CD8-positive, alpha-beta memory T cell (primary cell): Measurements from ENCODE around the gene SCN11A. TPM values are rescaled to one million over a fixed set of nuclear protein-coding genes. Genes with fewer than 3 reads are reported as not detected.

Experiments
- CTCF ChIA-PET: fragments of 350-600 bp; sonication (Branson Sonifier 250); formaldehyde crosslinking; loops from one replicate; lab custom pipeline; 2021; ENCODE audit warnings: antibody characterized with exemption; lab: Charles Lee
- POLR2A ChIA-PET: fragments of 350-600 bp; sonication (Branson Sonifier 250); formaldehyde crosslinking; loops from one replicate; lab custom pipeline; 2021; ENCODE audit warnings: antibody characterized with exemption; lab: Charles Lee
- DNase-seq, 5 donors: peaks; one replicate each; pipeline versions ENCODE4 v3.0.0 to v3.0.0-alpha.2; 2020 to 2022; ENCODE audit warnings: mixed read lengths in 1 of 5
- H3K27ac ChIP-seq: one replicate; pipeline ENCODE4 v1.7.0; 2013; ENCODE audit warnings: low read depth, mild to moderate bottlenecking, low read length, moderate library complexity
- H3K27me3 ChIP-seq: 2 replicates; pipeline ENCODE4 v1.7.0; 2013; ENCODE audit warnings: low read length, mild to moderate bottlenecking; ENCODE audit not compliant: insufficient read depth, poor library complexity, severe bottlenecking
- H3K36me3 ChIP-seq: 2 replicates; pipeline ENCODE4 v1.7.0; 2013; ENCODE audit warnings: mild to moderate bottlenecking, low read length, moderate library complexity; ENCODE audit not compliant: insufficient read depth
- H3K4me1 ChIP-seq: 2 replicates; pipeline ENCODE4 v1.7.0; 2013; ENCODE audit warnings: mild to moderate bottlenecking, low read length, moderate library complexity; ENCODE audit not compliant: insufficient read depth
- H3K4me3 ChIP-seq: 2 replicates; pipeline ENCODE4 v1.7.0; 2013; ENCODE audit warnings: mild to moderate bottlenecking, low read length
- H3K9me3 ChIP-seq: 2 replicates; pipeline ENCODE4 v1.7.0; 2013; ENCODE audit warnings: mild to moderate bottlenecking, low read length
- H3K27ac Mint-ChIP-seq, 8 donors: one replicate each; pipeline ENCODE4 v1.8.0; 2020 to 2021; ENCODE audit warnings: mixed read lengths in 8 of 8, mild to moderate bottlenecking in 6 of 8, inconsistent platforms in 3 of 8, moderate library complexity in 3 of 8
- H3K27me3 Mint-ChIP-seq, 2 donors: one replicate each; pipeline ENCODE4 v1.8.0; 2020 to 2021; ENCODE audit warnings: mixed read lengths in 2 of 2, mild to moderate bottlenecking in 1 of 2, moderate library complexity in 1 of 2
- H3K36me3 Mint-ChIP-seq, 3 donors: one replicate each; pipeline ENCODE4 v1.8.0; 2020 to 2021; ENCODE audit warnings: mixed read lengths in 3 of 3, inconsistent platforms in 1 of 3, mild to moderate bottlenecking in 1 of 3
- H3K4me1 Mint-ChIP-seq, 3 donors: one replicate each; pipeline ENCODE4 v1.8.0; 2020 to 2021; ENCODE audit warnings: mixed read lengths in 3 of 3, inconsistent platforms in 1 of 3, mild to moderate bottlenecking in 1 of 3
- H3K4me3 Mint-ChIP-seq, 7 donors: one replicate each; pipeline ENCODE4 v1.8.0; 2020 to 2021; ENCODE audit warnings: mixed read lengths in 7 of 7, mild to moderate bottlenecking in 6 of 7, moderate library complexity in 4 of 7, inconsistent platforms in 2 of 7
- H3K9me3 Mint-ChIP-seq, 5 donors: one replicate each; pipeline ENCODE4 v1.8.0; 2020 to 2022; ENCODE audit warnings: mixed read lengths in 5 of 5, mild to moderate bottlenecking in 3 of 5, moderate library complexity in 2 of 5, inconsistent platforms in 1 of 5
- polyA plus RNA-seq: library from polyadenylated mRNA; unstranded; fragments of 300-500 nt; fragmentation: Illumina TruSeq; gene quantifications from one replicate; pipeline ENCODE4 v1.2.3, GENCODE V29; 2021
- total RNA-seq, 2 experiments: library from RNA; stranded (reverse); gene quantifications; one replicate each; pipeline ENCODE4 v1.2.3, GENCODE V29; 2021

The SCN11A gene
- total and polyA plus RNA-seq, 3 experiments from 2014 or later, result 0.07 to 0.09 TPM; not detected in 1

DNA sequence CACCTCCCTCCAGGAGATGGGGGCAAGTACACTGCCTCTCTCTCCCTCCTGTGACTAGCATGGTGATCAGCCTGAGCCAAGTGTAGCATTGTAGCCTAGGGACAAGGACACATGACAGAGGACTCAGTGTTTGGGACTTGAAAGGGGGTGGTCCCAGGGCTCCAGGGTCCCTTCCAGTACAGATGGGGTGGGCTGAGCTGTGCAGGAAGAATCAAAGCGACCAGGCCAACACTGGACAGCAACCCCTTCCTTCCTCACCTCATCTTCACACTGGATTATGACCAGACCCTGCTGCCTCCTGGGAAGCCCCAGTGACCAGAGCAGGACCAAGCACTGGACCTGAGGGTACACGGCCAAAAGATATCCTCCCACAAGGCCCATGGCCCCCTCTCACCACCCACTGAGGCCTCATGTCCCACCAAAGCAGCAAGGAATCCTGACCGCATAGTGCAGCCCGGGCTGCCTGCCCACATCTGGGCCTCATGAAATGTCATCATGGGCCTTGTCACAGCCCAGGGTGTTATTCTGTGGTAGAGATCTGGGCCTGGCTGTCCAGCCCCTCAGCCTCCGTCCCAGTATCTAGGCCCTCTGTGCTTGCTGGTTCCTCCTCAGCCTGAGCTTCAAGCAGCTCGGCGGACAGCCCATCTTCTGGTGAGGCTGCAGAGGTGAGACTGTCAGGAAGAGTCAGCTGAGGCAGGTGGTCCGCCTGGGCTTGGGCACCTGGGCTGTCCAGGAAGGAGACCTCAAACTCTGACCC, 46.1 kb upstream of the SCN11A start:
- Histone ChIP-seq H3K36me3 (peaks cover 26% of the 10 kb centered on the region), H3K4me3 (no peak overlapping the region), H3K4me1 (no peaks in the 10 kb centered on the region), H3K9me3 (no peaks in the 10 kb centered on the region), H3K27me3 (no peaks in the 10 kb centered on the region), H3K27ac (no peak overlapping the region)
- peaks cover 0 to 68% (median 22%) of the 10 kb centered on the region in 3 donors for H3K36me3 Mint-ChIP-seq
- no peak for DNase-seq
- H3K27me3 Mint-ChIP-seq, result no peaks in the 10 kb centered on the region
- POLR2A ChIA-PET, result no interaction called here
- CTCF ChIA-PET, result interaction anchor here (1.1 to 4.8 kb wide), 3 partner anchors 8 to 193 kb away, joined by 3 to 15 read pairs (median 3); no protein-coding TSS in a partner anchor
- peaks cover 9 to 18% (median 10%) of the 10 kb centered on the region in 3 donors for H3K4me1 Mint-ChIP-seq
- H3K27ac Mint-ChIP-seq, result peak overlapping the region in 4 of 8 donors; percentile 42 to 60 (median 57)
- H3K9me3 Mint-ChIP-seq, result no peaks in the 10 kb centered on the region
- no peak overlapping the region for H3K4me3 Mint-ChIP-seq

DNA sequence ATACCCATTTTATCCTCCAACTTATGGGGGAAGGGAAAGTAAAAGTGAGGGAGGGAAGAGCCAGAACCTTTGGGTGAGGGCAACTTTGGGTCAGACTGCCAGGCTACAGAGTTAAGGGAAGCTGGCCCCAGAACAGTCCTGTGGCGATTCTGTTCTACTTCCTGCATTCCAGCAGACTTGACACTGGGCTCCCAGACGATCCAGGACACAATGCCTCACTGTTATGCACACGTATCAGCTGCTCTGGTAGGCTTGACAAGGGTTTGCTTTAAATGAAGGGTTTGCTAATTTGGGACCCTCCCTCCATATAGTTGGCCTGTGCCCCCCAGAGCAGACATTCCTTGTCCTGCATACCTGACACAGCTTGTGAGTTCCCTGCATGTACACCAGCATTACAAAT, 45.0 kb upstream of the SCN11A start:
- POLR2A ChIA-PET, result no interaction called here
- no peaks in the 10 kb centered on the region for H3K4me1 ChIP-seq
- peaks cover 3 to 8% (median 5%) of the 10 kb centered on the region in 3 donors for H3K4me1 Mint-ChIP-seq
- H3K4me3 ChIP-seq, result no peak overlapping the region
- peaks cover 28% of the 10 kb centered on the region for H3K36me3 ChIP-seq
- no peak overlapping the region for H3K27ac ChIP-seq
- CTCF ChIA-PET, result interaction anchor here (1.1 to 4.8 kb wide), 3 partner anchors 9 to 194 kb away, joined by 3 to 15 read pairs (median 3); no protein-coding TSS in a partner anchor
- no peaks in the 10 kb centered on the region for H3K9me3 ChIP-seq
- H3K36me3 Mint-ChIP-seq, result peaks cover 0 to 79% (median 28%) of the 10 kb centered on the region in 3 donors
- no peaks in the 10 kb centered on the region for H3K27me3 Mint-ChIP-seq
- no peak overlapping the region for H3K4me3 Mint-ChIP-seq
- H3K9me3 Mint-ChIP-seq, result no peaks in the 10 kb centered on the region
- peak overlapping the region in 2 of 8 donors; percentile 15 to 58 for H3K27ac Mint-ChIP-seq
- no peaks in the 10 kb centered on the region for H3K27me3 ChIP-seq
- no peak for DNase-seq

DNA sequence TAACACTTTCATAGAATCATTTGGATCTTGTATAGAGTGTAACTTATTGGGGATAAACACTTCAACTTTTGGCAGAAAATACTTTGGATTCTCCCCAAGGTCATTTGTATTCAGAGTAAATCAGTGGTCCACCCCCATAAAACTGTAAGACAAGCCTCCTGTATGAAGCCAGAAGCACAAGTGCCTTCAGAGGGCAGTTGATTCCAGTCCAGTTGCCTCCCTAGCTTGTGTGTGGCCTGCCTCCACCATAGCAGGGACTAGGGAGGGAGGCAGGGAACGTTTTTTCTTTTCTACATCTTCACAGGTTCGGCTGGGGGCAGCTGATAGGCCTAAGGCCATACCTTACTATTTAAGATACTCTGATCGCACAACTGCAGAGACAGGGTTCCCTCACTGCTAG, 44.0 kb upstream of the SCN11A start:
- Mint-ChIP-seq H3K27ac (peak overlapping the region in 2 of 8 donors; percentile 15 to 21), H3K4me1 (no peaks in the 10 kb centered on the region), H3K9me3 (no peaks in the 10 kb centered on the region), H3K36me3 (peaks cover 4 to 88% (median 28%) of the 10 kb centered on the region in 3 donors), H3K4me3 (no peak overlapping the region), H3K27me3 (no peaks in the 10 kb centered on the region)
- H3K27ac ChIP-seq, result no peak overlapping the region
- CTCF ChIA-PET, result interaction anchor here (4.8 kb wide), 1 partner anchor 10 kb away, joined by 15 read pairs; no protein-coding TSS in a partner anchor
- H3K9me3 ChIP-seq, result no peaks in the 10 kb centered on the region
- H3K27me3 ChIP-seq, result no peaks in the 10 kb centered on the region
- H3K4me1 ChIP-seq, result no peaks in the 10 kb centered on the region
- peaks cover 32% of the 10 kb centered on the region for H3K36me3 ChIP-seq
- POLR2A ChIA-PET, result no interaction called here
- no peak overlapping the region for H3K4me3 ChIP-seq
- no peak for DNase-seq

DNA sequence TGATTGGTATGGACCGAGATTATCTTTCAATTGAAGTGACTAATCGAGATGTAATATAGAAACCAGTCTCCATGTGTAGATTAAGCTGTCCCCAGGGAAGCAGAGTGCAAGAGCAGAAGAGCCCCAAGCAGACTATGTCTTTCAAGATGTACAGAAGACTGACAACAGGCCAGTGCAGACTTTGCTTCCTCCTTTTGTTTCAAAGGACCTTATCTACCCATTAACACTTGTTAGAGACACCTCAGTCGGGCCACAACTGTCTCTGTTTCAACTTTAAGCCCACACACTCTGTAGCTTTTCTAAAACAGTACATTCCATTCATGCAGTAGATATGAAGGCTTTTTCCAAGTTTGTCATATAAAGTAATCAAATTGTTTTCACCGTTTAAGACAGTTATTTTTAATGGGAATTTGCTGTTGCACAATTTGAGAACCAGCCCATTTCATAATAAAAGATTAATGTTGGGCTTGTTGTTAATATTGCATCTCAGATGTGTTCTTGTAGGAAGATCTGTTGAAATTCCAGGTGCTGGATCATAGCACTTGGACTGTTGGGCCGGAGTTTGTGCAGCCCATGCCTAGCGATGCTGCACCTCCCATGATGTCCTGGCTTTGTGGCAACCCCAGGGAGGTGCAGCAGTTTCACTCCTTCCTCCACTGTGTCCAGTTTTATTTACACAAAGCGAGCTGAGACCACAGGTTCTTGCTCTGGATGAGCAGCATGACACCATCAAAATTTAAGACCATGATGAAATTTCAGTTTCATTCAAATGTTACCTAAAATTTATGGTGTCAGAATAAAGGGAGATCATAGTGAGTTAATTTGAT, 43.3 kb upstream of the SCN11A start:
- Mint-ChIP-seq H3K27me3 (no peaks in the 10 kb centered on the region), H3K27ac (peak overlapping the region in 3 of 8 donors; percentile 26 to 41 (median 40)), H3K4me1 (no peaks in the 10 kb centered on the region), H3K4me3 (no peak overlapping the region), H3K9me3 (no peaks in the 10 kb centered on the region), H3K36me3 (peaks cover 4 to 93% (median 28%) of the 10 kb centered on the region in 3 donors)
- Histone ChIP-seq H3K36me3 (peaks cover 39% of the 10 kb centered on the region), H3K27me3 (no peaks in the 10 kb centered on the region), H3K27ac (no peak overlapping the region), H3K4me3 (no peak overlapping the region), H3K4me1 (no peaks in the 10 kb centered on the region), H3K9me3 (no peaks in the 10 kb centered on the region)
- no peak for DNase-seq
- ChIA-PET CTCF (interaction anchor here (1.7 to 4.8 kb wide), 2 partner anchors 11 to 193 kb away, joined by 4 to 15 read pairs; no protein-coding TSS in a partner anchor), POLR2A (no interaction called here)

DNA sequence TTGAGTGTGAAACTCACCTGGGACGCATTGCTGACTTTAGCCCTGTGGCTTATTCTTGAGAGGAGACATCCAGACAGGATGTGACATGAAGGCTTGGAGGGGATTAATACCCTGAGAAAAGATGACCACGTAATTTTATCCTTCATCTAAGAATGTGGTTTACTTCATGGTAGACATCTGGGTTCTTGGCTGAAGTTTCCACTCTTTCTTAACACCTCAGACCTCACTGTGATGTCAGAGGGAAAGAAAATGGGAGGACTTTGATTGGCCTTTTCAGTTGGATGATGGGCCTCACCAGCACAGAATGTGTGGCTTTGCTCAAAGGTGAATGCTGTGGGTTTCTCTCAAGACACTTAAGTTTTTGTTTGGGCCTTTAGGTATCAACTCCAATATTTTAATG, 39.2 kb upstream of the SCN11A start:
- no peaks in the 10 kb centered on the region for H3K4me1 ChIP-seq
- peaks cover 50% of the 10 kb centered on the region for H3K36me3 ChIP-seq
- H3K4me3 Mint-ChIP-seq, result no peak overlapping the region
- H3K27me3 ChIP-seq, result no peaks in the 10 kb centered on the region
- no peaks in the 10 kb centered on the region for H3K9me3 Mint-ChIP-seq
- H3K27ac Mint-ChIP-seq, result peak overlapping the region in 3 of 8 donors; percentile 17 to 23 (median 17)
- H3K9me3 ChIP-seq, result no peaks in the 10 kb centered on the region
- H3K4me1 Mint-ChIP-seq, result no peaks in the 10 kb centered on the region
- H3K27ac ChIP-seq, result no peak overlapping the region
- no peaks in the 10 kb centered on the region for H3K27me3 Mint-ChIP-seq
- CTCF ChIA-PET, result interaction anchor here (1.2 kb wide), 1 partner anchor 197 kb away, joined by 3 read pairs; no protein-coding TSS in a partner anchor
- peaks cover 4 to 98% (median 43%) of the 10 kb centered on the region in 3 donors for H3K36me3 Mint-ChIP-seq
- POLR2A ChIA-PET, result no interaction called here
- DNase-seq, result no peak
- no peak overlapping the region for H3K4me3 ChIP-seq

DNA sequence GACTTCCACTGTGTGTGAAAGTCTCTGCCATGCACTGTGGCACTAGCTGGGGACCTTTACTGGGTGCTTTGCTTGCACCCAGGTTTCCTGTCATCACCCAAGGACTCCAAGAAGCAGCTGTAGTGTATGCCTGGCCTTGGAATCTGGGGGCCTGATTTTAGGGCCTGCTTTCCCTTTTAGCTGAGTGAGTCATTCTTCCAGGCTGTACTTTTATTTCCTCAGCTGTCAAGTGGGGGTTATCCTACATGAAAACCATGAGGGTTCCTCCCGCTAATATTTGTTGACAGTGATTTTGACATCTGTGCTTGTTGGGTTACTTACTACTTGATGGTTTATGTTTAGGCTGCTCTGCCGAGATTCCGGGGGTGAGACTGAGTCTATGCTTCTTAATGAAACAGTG, 37.1 kb upstream of the SCN11A start:
- ChIA-PET CTCF (interaction anchor here (1.2 to 1.7 kb wide), 2 partner anchors 200 to 289 kb away, joined by 3 to 4 read pairs; no protein-coding TSS in a partner anchor), POLR2A (no interaction called here)
- Mint-ChIP-seq H3K9me3 (no peaks in the 10 kb centered on the region), H3K4me1 (no peaks in the 10 kb centered on the region), H3K27ac (peak overlapping the region in 3 of 8 donors; percentile 40 to 82 (median 74)), H3K4me3 (no peak overlapping the region), H3K27me3 (no peaks in the 10 kb centered on the region), H3K36me3 (peaks cover 7 to 93% (median 35%) of the 10 kb centered on the region in 3 donors)
- no peak overlapping the region for H3K4me3 ChIP-seq
- no peaks in the 10 kb centered on the region for H3K4me1 ChIP-seq
- no peaks in the 10 kb centered on the region for H3K9me3 ChIP-seq
- no peak for DNase-seq
- peaks cover 42% of the 10 kb centered on the region for H3K36me3 ChIP-seq
- H3K27me3 ChIP-seq, result no peaks in the 10 kb centered on the region
- no peak overlapping the region for H3K27ac ChIP-seq

DNA sequence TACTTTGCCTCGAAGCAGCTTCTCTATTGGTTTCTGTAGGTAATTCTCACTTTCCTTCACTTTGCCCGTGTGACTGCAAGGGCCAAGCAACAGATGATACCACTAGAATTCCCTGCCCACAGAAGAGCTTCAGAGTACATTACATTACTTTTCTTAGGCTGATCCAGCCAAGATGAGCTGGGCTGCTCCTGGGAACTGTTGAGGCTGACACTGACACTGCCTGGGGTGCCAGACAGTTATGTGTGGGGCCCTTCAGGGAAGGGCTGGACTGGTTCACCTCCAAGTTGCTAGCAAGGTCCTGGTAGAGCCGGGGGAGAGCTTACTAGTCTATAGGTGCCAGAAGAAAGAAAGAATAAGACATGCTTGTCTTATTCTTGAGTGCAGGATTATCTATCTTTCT, 36.7 kb upstream of the SCN11A start:
- H3K36me3 ChIP-seq, result peaks cover 42% of the 10 kb centered on the region
- no peak overlapping the region for H3K4me3 ChIP-seq
- H3K4me1 ChIP-seq, result no peaks in the 10 kb centered on the region
- no peak for DNase-seq
- Mint-ChIP-seq H3K4me1 (no peaks in the 10 kb centered on the region), H3K4me3 (no peak overlapping the region), H3K27me3 (no peaks in the 10 kb centered on the region), H3K27ac (peak overlapping the region in 3 of 8 donors; percentile 40 to 79 (median 77)), H3K36me3 (peaks cover 7 to 93% (median 31%) of the 10 kb centered on the region in 3 donors), H3K9me3 (no peaks in the 10 kb centered on the region)
- H3K27ac ChIP-seq, result no peak overlapping the region
- no peaks in the 10 kb centered on the region for H3K27me3 ChIP-seq
- CTCF ChIA-PET, result interaction anchor here (0.8 to 1.7 kb wide), 3 partner anchors 101 to 289 kb away, joined by 3 to 4 read pairs (median 3); no protein-coding TSS in a partner anchor
- POLR2A ChIA-PET, result no interaction called here
- no peaks in the 10 kb centered on the region for H3K9me3 ChIP-seq
